Panc1 (cell line): ENCODE data around the gene IL21R. TPM values are rescaled to one million over a fixed set of nuclear protein-coding genes. Genes with fewer than 3 reads are reported as not detected.

Experiments used
- ATAC-seq: fragments of 200-7000 bp; cut with Tn5 transposase; 2 replicates; pipeline ENCODE4 v1.9.1; 2020; ENCODE audit warnings: mild to moderate bottlenecking, moderate library complexity
- BruUV-seq: library from RNA; stranded (reverse); fragments of 400-500 nt; replicated peaks from 2 replicates; lab custom pipeline; 2021; lab: Mats Ljungman, UMichigan
- CTCF ChIA-PET: fragments of 300-600 bp; sonication (Branson Sonifier 250); formaldehyde crosslinking; loops from one replicate; lab custom pipeline; 2022; ENCODE audit warnings: antibody characterized with exemption; lab: Charles Lee
- POLR2A ChIA-PET: fragments of 300-600 bp; sonication (Branson Sonifier 250); formaldehyde crosslinking; loops from one replicate; lab custom pipeline; 2022; ENCODE audit warnings: antibody characterized with exemption; lab: Charles Lee
- DNase-seq: peaks from one replicate; pipeline ENCODE4 v3.0.0-alpha.2; 2010; ENCODE audit warnings: low read depth, low spot score
- H3K27ac ChIP-seq: 2 replicates; pipeline ENCODE4 v1.5.1; 2011; ENCODE audit warnings: mild to moderate bottlenecking, low read length, inconsistent platforms
- H3K27me3 ChIP-seq: fragments of 200-500 bp; sonication (Bioruptor generic); 2 replicates; pipeline ENCODE4 v1.6.0; 2014; ENCODE audit warnings: low read length, inconsistent platforms; ENCODE audit not compliant: control insufficient read depth, insufficient read depth
- H3K36me3 ChIP-seq: fragments of 200-500 bp; sonication (Bioruptor generic); 2 replicates; pipeline ENCODE4 v1.5.1; 2014; ENCODE audit warnings: inconsistent platforms, mild to moderate bottlenecking, low read length, moderate library complexity; ENCODE audit not compliant: control insufficient read depth, insufficient read depth
- H3K4me1 ChIP-seq: 2 replicates; pipeline ENCODE4 v1.5.1; 2011; ENCODE audit warnings: inconsistent platforms, mild to moderate bottlenecking, low read length, moderate library complexity; ENCODE audit not compliant: control insufficient read depth, insufficient read depth
- H3K4me3 ChIP-seq, 2 experiments: 2 replicates each; pipeline ENCODE4 v1.5.1; 2011 to 2012; ENCODE audit warnings: low read depth in 2 of 2, low read length in 2 of 2, mild to moderate bottlenecking in 2 of 2, inconsistent platforms in 1 of 2, moderate library complexity in 1 of 2
- H3K9me3 ChIP-seq: fragments of 200-500 bp; sonication (Bioruptor generic); 2 replicates; pipeline ENCODE4 v1.5.1; 2014; ENCODE audit warnings: low read depth, mild to moderate bottlenecking, inconsistent platforms, low read length, moderate library complexity; ENCODE audit not compliant: control insufficient read depth, insufficient read depth
- POLR2AphosphoS5 ChIP-seq: IDR thresholded peaks from 2 replicates; pipeline ENCODE4 v1.6.1; 2012; ENCODE audit warnings: mild to moderate bottlenecking, low read depth, low read length, moderate library complexity
- REST ChIP-seq, 2 experiments: IDR thresholded peaks; 2 replicates each; pipeline ENCODE4 v1.6.1; 2011 to 2012; ENCODE audit warnings: low read depth in 2 of 2, control low read depth in 1 of 2, low read length in 1 of 2, mild to moderate bottlenecking in 1 of 2, moderate library complexity in 1 of 2; ENCODE audit not compliant: insufficient read depth in 1 of 2
- SIN3A ChIP-seq: IDR thresholded peaks from 2 replicates; pipeline ENCODE4 v1.6.1; 2012; ENCODE audit warnings: low read depth, mild to moderate bottlenecking, low read length, moderate library complexity, borderline replicate concordance; ENCODE audit not compliant: insufficient read depth
- TCF7L2 ChIP-seq: IDR thresholded peaks from 2 replicates; pipeline ENCODE4 v1.6.1; 2011; ENCODE audit warnings: mild to moderate bottlenecking, low read depth, low read length, inconsistent platforms
- in situ Hi-C: cut with HindIII; loops from 2 replicates; pipeline ENCODE4 v1.10.0; 2016; ENCODE audit warnings: low sequenced_read_pairs, low pct_unique_long_range_greater_than_20kb
- intact Hi-C: fragments of 100-400 bp; cut with micrococcal nuclease; formaldehyde crosslinking; loops from one replicate; pipeline ENCODE4 v1.10.0; 2022; ENCODE audit not compliant: unreplicated experiment
- total RNA-seq: library from RNA; stranded (reverse); gene quantifications from one replicate; pipeline ENCODE4 v1.2.1, GENCODE V29; 2021; ENCODE audit not compliant: unreplicated experiment
- TF ChIP-seq, protein P1 (sequence below): fragments of 450-650 bp; IDR thresholded peaks from 2 replicates; pipeline ENCODE4 v1.5.1; 2017; ENCODE audit warnings: mild to moderate bottlenecking

Gene IL21R
- total RNA-seq, 1 experiment from 2014 or later: 0.10 TPM

GRCh38 chr16:27429330-27429871 lies 27.4 kb downstream of the IL21R start:
- Histone ChIP-seq H3K4me3 (no peak overlapping the region), H3K27me3 (no peaks in the 10 kb centered on the region; the same call in 1 of the 2 replicates), H3K9me3 (no peaks in the 10 kb centered on the region), H3K27ac (no peak overlapping the region), H3K4me1 (no peaks in the 10 kb centered on the region), H3K36me3 (no peaks in the 10 kb centered on the region)
- in situ Hi-C loops (no loop called here), intact Hi-C loops (no loop called here)
- ChIA-PET POLR2A (no interaction called here), CTCF (no interaction called here)
- DNase-seq: no peak
- no peak for ATAC-seq
- BruUV-seq: no TSS peak
- TF ChIP-seq SIN3A: no peak
- no peak for TF ChIP-seq POLR2AphosphoS5
- TF ChIP-seq, protein P1, sequence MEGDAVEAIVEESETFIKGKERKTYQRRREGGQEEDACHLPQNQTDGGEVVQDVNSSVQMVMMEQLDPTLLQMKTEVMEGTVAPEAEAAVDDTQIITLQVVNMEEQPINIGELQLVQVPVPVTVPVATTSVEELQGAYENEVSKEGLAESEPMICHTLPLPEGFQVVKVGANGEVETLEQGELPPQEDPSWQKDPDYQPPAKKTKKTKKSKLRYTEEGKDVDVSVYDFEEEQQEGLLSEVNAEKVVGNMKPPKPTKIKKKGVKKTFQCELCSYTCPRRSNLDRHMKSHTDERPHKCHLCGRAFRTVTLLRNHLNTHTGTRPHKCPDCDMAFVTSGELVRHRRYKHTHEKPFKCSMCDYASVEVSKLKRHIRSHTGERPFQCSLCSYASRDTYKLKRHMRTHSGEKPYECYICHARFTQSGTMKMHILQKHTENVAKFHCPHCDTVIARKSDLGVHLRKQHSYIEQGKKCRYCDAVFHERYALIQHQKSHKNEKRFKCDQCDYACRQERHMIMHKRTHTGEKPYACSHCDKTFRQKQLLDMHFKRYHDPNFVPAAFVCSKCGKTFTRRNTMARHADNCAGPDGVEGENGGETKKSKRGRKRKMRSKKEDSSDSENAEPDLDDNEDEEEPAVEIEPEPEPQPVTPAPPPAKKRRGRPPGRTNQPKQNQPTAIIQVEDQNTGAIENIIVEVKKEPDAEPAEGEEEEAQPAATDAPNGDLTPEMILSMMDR: no peak

- BruUV-seq: no TSS peak
- no peak for DNase-seq
- ATAC-seq: no peak
- ChIA-PET POLR2A (no interaction called here), CTCF (no interaction called here)
- intact Hi-C loops: no loop called here
- no peaks in the 10 kb centered on the region for H3K9me3 ChIP-seq
- no peak overlapping the region for H3K27ac ChIP-seq
- no peak overlapping the region for H3K4me3 ChIP-seq
- H3K4me1 ChIP-seq: no peaks in the 10 kb centered on the region
- in situ Hi-C loops: no loop called here
- H3K27me3 ChIP-seq: no peaks in the 10 kb centered on the region; the same call in 1 of the 2 replicates
- TF ChIP-seq REST (IDR thresholded peaks at IDR 0.05; ENCODE audit: insufficient read depth in 1 of 2, low read depth in 2 of 2, low read length in 1 of 2) (no peak), TCF7L2 (no peak), SIN3A (no peak), POLR2AphosphoS5 (no peak)
- TF ChIP-seq, protein P1: no peak
- no peaks in the 10 kb centered on the region for H3K36me3 ChIP-seq
Measured at GRCh38 chr16:27429981-27430441, 28.0 kb downstream of the IL21R start.
